Rectal smooth muscle tissue (tissue), 1 donor: ENCODE data around the gene POLR2L.

Source experiments
- H3K27ac ChIP-seq: one replicate; pipeline ENCODE4 v1.7.0; 2013; ENCODE audit warnings: low read depth, low read length, inconsistent platforms
- H3K27me3 ChIP-seq: one replicate; pipeline ENCODE4 v1.7.0; 2013; ENCODE audit warnings: low read length; ENCODE audit not compliant: control insufficient read depth, insufficient read depth
- H3K36me3 ChIP-seq: one replicate; pipeline ENCODE4 v1.7.0; 2013; ENCODE audit warnings: low read length; ENCODE audit not compliant: control insufficient read depth, insufficient read depth
- H3K4me1 ChIP-seq: one replicate; pipeline ENCODE4 v1.7.0; 2013; ENCODE audit warnings: low read length; ENCODE audit not compliant: control insufficient read depth, insufficient read depth
- H3K4me3 ChIP-seq: one replicate; pipeline ENCODE4 v1.7.0; 2013; ENCODE audit warnings: low read length
- H3K9ac ChIP-seq: one replicate; pipeline ENCODE4 v1.7.0; 2013; ENCODE audit warnings: low read length

The POLR2L gene

DNA sequence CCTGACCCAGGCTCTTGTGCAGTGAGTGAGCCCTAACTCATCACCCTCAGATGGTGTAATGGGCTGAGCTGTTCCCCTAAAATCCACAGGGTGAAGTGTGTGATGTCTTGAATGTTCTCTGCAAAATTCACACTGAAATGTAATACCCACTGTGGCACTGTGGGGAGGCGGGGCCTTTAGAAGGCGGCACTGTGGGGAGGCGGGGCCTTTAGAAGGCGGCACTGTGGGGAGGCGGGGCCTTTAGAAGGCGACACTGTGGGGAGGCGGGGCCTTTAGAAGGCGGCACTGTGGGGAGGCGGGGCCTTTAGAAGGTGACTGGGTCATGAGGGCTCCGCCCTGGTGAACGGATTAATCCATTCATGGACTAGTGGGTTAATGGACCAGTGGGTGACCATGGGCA lies 35.2 kb upstream of the POLR2L start:
- Histone ChIP-seq H3K4me3 (no peak overlapping the region), H3K27me3 (no peaks in the 10 kb centered on the region), H3K36me3 (peaks cover 8% of the 10 kb centered on the region), H3K27ac (no peak overlapping the region), H3K9ac (no peak overlapping the region), H3K4me1 (no peaks in the 10 kb centered on the region)

DNA sequence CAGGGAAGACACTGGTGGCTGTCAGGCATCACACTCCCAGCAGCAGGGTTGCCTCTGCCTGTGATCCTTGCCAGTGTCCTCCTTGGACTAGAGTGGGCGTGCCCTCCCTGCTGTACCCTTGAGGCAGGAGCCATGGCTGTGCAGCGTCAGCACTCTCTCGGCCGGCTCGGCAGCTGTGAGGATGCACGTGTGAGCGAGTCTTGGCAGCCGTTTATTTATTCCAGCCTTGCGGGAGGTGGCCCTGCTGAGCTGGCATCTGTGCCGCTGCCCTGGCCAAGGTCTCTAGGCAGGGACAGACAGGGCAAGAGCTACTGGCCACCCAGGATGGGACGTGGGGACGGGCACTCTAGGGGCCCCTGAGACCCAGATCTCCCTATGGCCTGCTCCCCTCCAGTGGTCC lies 34.2 kb upstream of the POLR2L start:
- H3K4me1 ChIP-seq, result no peaks in the 10 kb centered on the region
- no peak overlapping the region for H3K9ac ChIP-seq
- H3K4me3 ChIP-seq, result no peak overlapping the region
- no peak overlapping the region for H3K27ac ChIP-seq
- H3K27me3 ChIP-seq, result no peaks in the 10 kb centered on the region
- peaks cover 8% of the 10 kb centered on the region for H3K36me3 ChIP-seq

DNA sequence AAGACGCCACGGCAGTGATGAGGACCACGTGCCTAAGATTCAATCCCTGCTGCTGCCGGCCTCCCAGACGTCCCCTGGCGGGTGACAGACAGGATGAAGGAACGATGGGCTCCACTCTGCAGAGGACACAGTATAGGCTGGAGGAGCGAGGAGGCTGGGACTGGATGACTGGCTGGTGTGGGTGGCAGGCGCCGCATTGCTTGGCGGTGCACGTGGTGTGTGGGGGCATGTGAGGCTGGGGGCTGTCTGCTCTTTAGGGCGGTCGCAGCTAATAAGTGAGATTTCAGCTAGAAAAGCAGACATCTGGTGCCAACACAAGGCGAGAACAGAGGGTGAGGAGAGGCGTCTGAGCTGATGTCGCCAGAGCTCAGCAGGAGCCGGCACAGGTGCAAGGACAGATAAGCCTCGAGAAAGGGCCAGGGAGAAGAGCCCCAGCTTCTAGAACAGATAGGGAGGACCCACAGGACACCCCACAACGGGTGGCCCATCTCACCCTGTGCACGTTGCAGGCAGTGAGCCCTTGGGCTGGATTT lies 33.5 kb upstream of the POLR2L start:
- Histone ChIP-seq H3K27me3 (no peaks in the 10 kb centered on the region), H3K9ac (no peak overlapping the region), H3K4me1 (no peaks in the 10 kb centered on the region), H3K4me3 (no peak overlapping the region), H3K36me3 (peaks cover 8% of the 10 kb centered on the region), H3K27ac (no peak overlapping the region)

DNA sequence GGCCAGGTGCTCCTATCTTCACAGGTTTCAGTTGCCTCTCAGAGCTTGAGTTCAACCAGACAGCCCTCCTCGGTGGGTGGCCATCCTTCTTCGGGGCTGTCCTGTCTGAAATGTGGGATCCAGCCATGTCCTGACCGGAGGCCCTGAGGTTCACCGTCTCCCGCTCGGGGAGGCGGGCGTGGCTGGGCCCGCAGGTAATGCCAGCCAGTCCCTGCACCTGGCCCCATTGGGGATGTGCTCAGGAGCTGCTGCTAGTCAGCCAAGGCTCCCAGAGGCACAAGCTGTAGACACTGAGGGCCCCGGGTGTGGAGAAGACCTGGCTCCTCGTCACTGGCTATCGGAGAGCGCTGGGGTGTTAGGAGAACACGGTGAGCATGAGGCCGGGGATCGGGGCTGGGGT lies 32.9 kb upstream of the POLR2L start:
- Histone ChIP-seq H3K4me3 (no peak overlapping the region), H3K36me3 (peaks cover 6% of the 10 kb centered on the region), H3K27ac (no peak overlapping the region), H3K4me1 (no peaks in the 10 kb centered on the region), H3K27me3 (no peaks in the 10 kb centered on the region), H3K9ac (no peak overlapping the region)

DNA sequence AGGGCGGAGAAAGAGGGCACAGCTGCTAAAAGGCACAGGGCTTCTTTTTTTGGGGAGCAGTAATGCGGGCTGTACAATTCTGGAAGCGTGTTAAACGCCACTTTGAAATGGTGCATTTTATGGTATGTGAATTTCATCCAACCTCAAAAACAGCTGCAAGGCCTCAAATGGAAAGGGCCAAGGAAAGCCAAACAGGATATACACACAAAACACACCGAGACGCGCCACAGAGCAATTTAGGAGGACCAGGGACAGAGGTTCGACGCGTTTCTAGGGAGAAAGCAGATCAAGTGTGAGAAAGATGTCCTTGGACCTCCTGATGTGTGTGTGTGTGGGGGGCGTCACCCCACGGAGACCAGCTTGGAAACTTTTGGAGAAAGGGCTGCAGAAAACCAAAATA lies 31.4 kb upstream of the POLR2L start:
- Histone ChIP-seq H3K9ac (no peak overlapping the region), H3K4me1 (no peaks in the 10 kb centered on the region), H3K27me3 (no peaks in the 10 kb centered on the region), H3K36me3 (peaks cover 2% of the 10 kb centered on the region), H3K27ac (no peak overlapping the region), H3K4me3 (no peak overlapping the region)

DNA sequence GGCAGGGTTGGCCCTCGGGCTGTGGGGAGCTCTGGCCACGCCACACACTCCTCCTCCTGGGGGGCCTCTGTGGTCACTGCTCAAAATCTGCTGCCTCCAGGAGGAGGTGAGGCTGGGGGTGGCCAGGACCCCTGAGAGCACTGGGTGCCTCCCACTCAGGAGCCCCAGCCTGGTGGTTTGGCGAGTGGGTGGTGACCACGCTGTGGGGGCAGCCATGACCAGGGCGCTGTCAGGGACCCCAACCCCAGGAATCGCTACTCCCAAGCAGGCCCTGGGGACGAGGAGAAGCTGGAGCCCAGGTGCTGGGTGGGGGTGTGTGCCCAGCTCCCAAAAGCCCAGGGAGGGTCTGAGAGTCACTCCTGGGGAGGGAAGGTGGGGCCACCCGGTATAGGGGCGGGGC lies 30.5 kb upstream of the POLR2L start:
- no peaks in the 10 kb centered on the region for H3K4me1 ChIP-seq
- no peaks in the 10 kb centered on the region for H3K27me3 ChIP-seq
- H3K4me3 ChIP-seq, result no peak overlapping the region

DNA sequence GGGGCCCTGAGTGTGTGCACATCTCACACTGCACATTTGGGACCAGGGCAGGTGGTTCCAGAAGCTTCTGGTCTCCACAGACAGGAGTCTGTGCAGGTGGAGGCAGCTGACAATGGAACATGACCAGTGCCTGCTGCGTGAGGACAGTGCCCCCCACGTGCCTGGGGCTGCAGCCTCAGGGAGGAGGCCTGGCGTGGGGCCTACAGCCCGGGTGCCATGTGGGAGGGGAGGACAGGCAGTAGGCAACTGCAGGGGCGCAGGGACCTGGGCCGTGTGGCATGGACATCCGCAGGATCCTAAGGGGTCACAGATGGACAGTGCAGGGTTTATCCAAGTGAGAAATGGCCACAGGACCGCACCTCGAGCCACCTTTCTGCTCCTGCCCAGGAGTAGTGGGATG lies 29.1 kb upstream of the POLR2L start:
- Histone ChIP-seq H3K9ac (no peak overlapping the region), H3K4me1 (no peaks in the 10 kb centered on the region), H3K27me3 (no peaks in the 10 kb centered on the region), H3K4me3 (no peak overlapping the region), H3K27ac (no peak overlapping the region), H3K36me3 (peaks cover 2% of the 10 kb centered on the region)

More for the DNA sequence above, 30.5 kb upstream of the POLR2L start:
- Histone ChIP-seq H3K27ac (no peak overlapping the region), H3K36me3 (peaks cover 2% of the 10 kb centered on the region), H3K9ac (no peak overlapping the region)

DNA sequence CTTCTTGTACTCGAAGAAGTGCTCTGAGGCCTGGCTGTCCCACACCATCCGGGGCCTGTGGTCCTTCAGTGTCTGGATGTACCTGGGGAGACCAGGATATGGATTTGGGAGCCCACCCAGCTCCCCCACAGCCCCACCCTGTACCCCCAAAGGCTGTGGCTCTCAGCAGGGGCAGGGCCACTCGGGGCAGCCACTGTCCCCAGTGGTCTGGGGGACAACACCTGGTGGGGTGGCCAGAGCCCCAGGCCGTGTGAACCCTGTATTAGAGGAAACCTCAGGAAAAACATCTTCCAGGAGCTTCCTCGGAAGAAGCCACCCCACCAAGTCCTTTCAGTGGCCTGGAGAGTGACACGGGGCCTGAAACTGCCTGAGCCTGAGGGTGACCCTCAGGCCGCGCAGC lies 28.1 kb upstream of the POLR2L start:
- H3K4me1 ChIP-seq, result no peaks in the 10 kb centered on the region
- no peak overlapping the region for H3K4me3 ChIP-seq
- no peaks in the 10 kb centered on the region for H3K27me3 ChIP-seq
- H3K36me3 ChIP-seq, result peaks cover 4% of the 10 kb centered on the region
- H3K27ac ChIP-seq, result no peak overlapping the region
- H3K9ac ChIP-seq, result no peak overlapping the region

DNA sequence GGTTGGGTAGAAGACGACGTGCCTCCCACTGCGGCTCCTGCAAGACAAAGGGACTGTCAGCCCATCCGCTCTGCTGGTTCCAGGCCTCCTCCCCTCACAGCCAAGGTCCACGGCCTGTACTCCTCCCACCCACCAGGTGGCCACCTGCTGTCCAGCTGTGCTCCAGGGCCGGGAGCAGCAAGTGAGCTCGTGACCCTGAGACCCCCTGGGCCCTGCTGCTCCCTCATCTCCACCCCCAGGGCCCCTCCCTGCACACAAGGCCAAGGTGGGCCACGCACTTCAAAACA lies 27.7 kb upstream of the POLR2L start:
- H3K27ac ChIP-seq, result no peak overlapping the region
- H3K9ac ChIP-seq, result no peak overlapping the region
- no peaks in the 10 kb centered on the region for H3K4me1 ChIP-seq
- H3K27me3 ChIP-seq, result no peaks in the 10 kb centered on the region
- H3K4me3 ChIP-seq, result no peak overlapping the region
- peaks cover 5% of the 10 kb centered on the region for H3K36me3 ChIP-seq

DNA sequence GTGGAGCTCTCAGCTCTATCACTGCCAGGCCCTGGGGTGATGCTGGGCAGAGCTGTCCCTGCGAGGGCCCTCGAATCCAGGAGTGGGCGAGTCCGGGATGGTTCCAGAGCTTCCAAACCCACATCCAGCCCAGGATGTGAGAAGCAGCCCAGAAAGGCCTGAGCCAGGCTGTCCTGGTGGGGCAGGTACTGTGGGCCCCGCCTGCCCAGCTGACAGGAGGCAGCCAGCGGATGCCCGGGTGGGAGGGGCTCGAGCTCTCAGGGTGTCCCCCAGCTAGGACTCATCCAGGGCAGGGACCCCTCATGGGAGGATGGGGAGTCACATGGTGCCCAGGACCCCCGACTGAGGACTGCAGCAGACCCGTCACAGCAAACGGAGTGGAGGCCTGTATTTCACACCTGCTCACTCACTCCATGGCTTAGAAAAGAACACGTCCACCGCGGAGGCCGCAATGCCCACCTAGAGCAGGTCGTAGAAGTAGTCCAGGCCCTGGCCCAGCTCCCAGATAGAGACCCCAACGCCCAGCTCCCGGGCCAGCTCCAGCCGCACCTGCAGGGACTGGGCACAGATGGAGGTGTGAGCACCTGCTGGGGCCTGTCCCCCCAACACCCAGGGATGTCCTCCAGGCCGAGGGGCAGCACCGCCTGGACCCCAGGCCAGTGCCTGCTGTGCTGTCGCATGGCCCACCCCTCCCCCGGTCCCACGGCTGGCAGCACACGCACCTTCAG lies 27.2 kb upstream of the POLR2L start:
- Histone ChIP-seq H3K4me3 (no peak overlapping the region), H3K36me3 (peaks cover 3% of the 10 kb centered on the region), H3K27me3 (no peaks in the 10 kb centered on the region), H3K27ac (no peak overlapping the region), H3K9ac (no peak overlapping the region), H3K4me1 (no peaks in the 10 kb centered on the region)

DNA sequence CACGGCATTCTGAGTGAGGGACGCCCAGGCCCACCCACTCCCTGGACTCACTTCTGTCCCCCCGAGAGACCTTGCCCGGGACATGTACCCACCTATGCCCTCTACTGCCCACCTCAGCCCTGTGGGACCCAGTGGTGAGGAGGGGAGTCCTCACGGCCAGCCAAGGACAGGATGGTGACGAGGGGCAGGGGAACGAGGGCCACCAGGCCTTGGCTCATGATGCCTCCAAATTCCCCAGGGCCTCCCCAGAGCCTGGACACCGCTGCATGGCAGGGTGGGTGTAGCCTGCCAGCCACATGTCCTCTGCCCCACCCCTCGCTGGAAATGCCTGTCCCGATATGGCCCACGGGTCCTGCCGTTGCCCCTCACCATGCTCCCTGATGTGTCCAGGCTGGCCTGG lies 26.5 kb upstream of the POLR2L start:
- H3K9ac ChIP-seq, result no peak overlapping the region

DNA sequence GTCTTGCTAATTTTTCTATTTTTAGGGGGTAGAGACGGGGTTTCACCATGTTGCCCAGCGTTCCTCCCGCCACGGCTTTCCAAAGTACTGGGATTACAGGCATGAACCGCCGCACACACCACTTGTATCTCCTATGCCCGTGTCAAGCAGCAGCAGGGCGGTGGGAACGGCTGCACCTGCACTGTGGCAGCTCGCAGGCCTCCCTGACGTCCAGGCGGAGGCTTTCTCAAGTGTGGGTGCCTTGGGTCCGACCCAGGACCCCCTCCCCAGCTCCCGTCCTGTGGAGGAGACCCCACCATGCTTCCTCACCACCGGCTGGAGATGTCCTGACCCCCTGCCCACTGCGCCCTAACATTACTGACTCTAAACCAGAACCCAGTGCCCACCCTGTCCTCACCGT lies 26.1 kb upstream of the POLR2L start:
- Histone ChIP-seq H3K27ac (no peak overlapping the region), H3K4me3 (no peak overlapping the region), H3K4me1 (no peaks in the 10 kb centered on the region), H3K27me3 (no peaks in the 10 kb centered on the region), H3K36me3 (peaks cover 3% of the 10 kb centered on the region), H3K9ac (no peak overlapping the region)

More for the DNA sequence above, 26.5 kb upstream of the POLR2L start:
- Histone ChIP-seq H3K4me1 (no peaks in the 10 kb centered on the region), H3K27ac (no peak overlapping the region), H3K4me3 (no peak overlapping the region), H3K36me3 (peaks cover 3% of the 10 kb centered on the region), H3K27me3 (no peaks in the 10 kb centered on the region)

DNA sequence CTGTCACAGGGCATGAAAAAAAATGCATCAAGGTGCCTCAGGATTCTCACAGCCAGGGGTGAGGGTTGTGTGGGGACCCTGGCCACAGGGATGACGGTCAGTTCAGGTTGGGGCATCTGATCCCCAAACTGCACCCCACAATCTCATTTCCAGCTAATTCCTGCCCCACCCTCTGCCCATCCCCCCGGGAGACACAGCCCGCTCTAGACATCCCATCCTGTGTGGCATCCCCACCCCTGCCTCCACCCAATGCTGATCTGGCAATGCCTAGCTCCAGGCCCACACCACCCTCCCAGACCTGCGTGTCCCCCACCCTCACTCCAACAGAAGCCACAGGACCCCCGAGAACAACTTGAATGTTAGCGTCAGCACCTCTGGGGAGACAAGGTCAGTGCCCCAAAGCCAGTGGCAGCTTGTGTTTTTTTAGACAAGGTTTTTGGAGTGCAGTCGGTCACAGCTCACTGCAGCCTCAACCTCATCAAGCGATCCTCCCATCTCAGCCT lies 25.6 kb upstream of the POLR2L start:
- no peak overlapping the region for H3K9ac ChIP-seq
- no peaks in the 10 kb centered on the region for H3K4me1 ChIP-seq
- peaks cover 3% of the 10 kb centered on the region for H3K36me3 ChIP-seq
- H3K27me3 ChIP-seq, result no peaks in the 10 kb centered on the region
- H3K4me3 ChIP-seq, result no peak overlapping the region
- no peak overlapping the region for H3K27ac ChIP-seq
